IMR-90 (cell line): ENCODE measurements around the gene NHLRC2. TPM values are rescaled to one million over a fixed set of nuclear protein-coding genes. Genes with fewer than 3 reads are reported as not detected.

Experiments used
- ATAC-seq: fragments of 200-7000 bp; cut with Tn5 transposase; 2 replicates; pipeline ENCODE4 v1.9.1; 2020; ENCODE audit warnings: low read depth, mild to moderate bottlenecking, moderate library complexity
- BruUV-seq: library from RNA; stranded (reverse); fragments of 400-500 nt; replicated peaks from 2 replicates; lab custom pipeline; 2021; lab: Mats Ljungman, UMichigan
- CTCF ChIA-PET: fragments of 300-600 bp; formaldehyde crosslinking; extraction: SDS; loops from one replicate; lab custom pipeline; 2021; ENCODE audit warnings: antibody characterized with exemption; lab: Yijun Ruan, JAX
- POLR2A ChIA-PET: fragments of 300-600 bp; sonication (Branson Sonifier 250); formaldehyde crosslinking; loops from one replicate; lab custom pipeline; 2022; ENCODE audit warnings: antibody characterized with exemption; ENCODE audit not compliant: unreplicated experiment; lab: Charles Lee
- DNase-seq: peaks from one replicate; pipeline ENCODE4 v3.0.0; 2013
- H2AFZ ChIP-seq: replicated peaks from 2 replicates; pipeline ENCODE3; 2013; ENCODE audit warnings: low read length, mild to moderate bottlenecking; ENCODE audit not compliant: poor library complexity
- H2AK5ac ChIP-seq: 2 replicates; pipeline ENCODE4 v1.6.1; 2013; ENCODE audit warnings: low read depth, low read length, inconsistent platforms
- H2AK9ac ChIP-seq: replicated peaks from 2 replicates; pipeline ENCODE3; 2013; ENCODE audit warnings: mild to moderate bottlenecking, low read depth, low read length, moderate library complexity; ENCODE audit not compliant: poor library complexity
- H2BK120ac ChIP-seq: 2 replicates; pipeline ENCODE4 v1.6.1; 2013; ENCODE audit warnings: low read depth, low read length, inconsistent platforms
- H2BK15ac ChIP-seq: 3 replicates; pipeline ENCODE4 v1.6.1; 2013; ENCODE audit warnings: low read depth, low read length, inconsistent platforms
- H2BK20ac ChIP-seq: 2 replicates; pipeline ENCODE4 v1.6.1; 2013; ENCODE audit warnings: low read depth, mild to moderate bottlenecking, inconsistent platforms, low read length, moderate library complexity
- H2BK5ac ChIP-seq: 2 replicates; pipeline ENCODE4 v1.6.1; 2013; ENCODE audit warnings: mild to moderate bottlenecking, low read depth, low read length, inconsistent platforms; ENCODE audit not compliant: poor library complexity, severe bottlenecking
- H3K14ac ChIP-seq: replicated peaks from 2 replicates; pipeline ENCODE4 v1.6.1; 2013; ENCODE audit warnings: low read depth, low read length, inconsistent platforms
- H3K18ac ChIP-seq: 2 replicates; pipeline ENCODE4 v1.6.1; 2013; ENCODE audit warnings: low read depth, low read length, control low read depth
- H3K23ac ChIP-seq: 2 replicates; pipeline ENCODE4 v1.6.1; 2013; ENCODE audit warnings: low read depth, low read length, inconsistent platforms
- H3K27ac ChIP-seq: 2 replicates; pipeline ENCODE4 v1.5.1; 2013; ENCODE audit warnings: mild to moderate bottlenecking, control low read depth, low read length; ENCODE audit not compliant: insufficient read depth
- H3K27me3 ChIP-seq: 2 replicates; pipeline ENCODE4 v1.6.1; 2013; ENCODE audit warnings: low read length; ENCODE audit not compliant: control insufficient read depth, insufficient read depth
- H3K36me3 ChIP-seq: 2 replicates; pipeline ENCODE4 v1.6.1; 2013; ENCODE audit warnings: low read length, mixed read lengths; ENCODE audit not compliant: control insufficient read depth, insufficient read depth
- H3K4ac ChIP-seq: 2 replicates; pipeline ENCODE4 v1.6.1; 2013; ENCODE audit warnings: low read depth, low read length, inconsistent platforms
- H3K4me1 ChIP-seq: 2 replicates; pipeline ENCODE4 v1.6.1; 2013; ENCODE audit warnings: low read length, mixed read lengths; ENCODE audit not compliant: control insufficient read depth, insufficient read depth
- H3K4me2 ChIP-seq: 2 replicates; pipeline ENCODE4 v1.6.1; 2013; ENCODE audit warnings: low read depth, mild to moderate bottlenecking, control low read depth, low read length, moderate library complexity
- H3K4me3 ChIP-seq: 2 replicates; pipeline ENCODE4 v1.5.1; 2013; ENCODE audit warnings: low read depth, mild to moderate bottlenecking, control low read depth, low read length, moderate library complexity; ENCODE audit not compliant: insufficient read depth
- H3K56ac ChIP-seq: 2 replicates; pipeline ENCODE4 v1.6.1; 2013; ENCODE audit warnings: low read length, inconsistent platforms; ENCODE audit not compliant: insufficient read depth; ENCODE audit errors: extremely low read depth
- H3K79me1 ChIP-seq, 2 experiments: 2 replicates each; pipeline ENCODE4 v1.6.1; 2013; ENCODE audit warnings: low read length in 2 of 2, inconsistent platforms in 1 of 2, low read depth in 1 of 2
- H3K9ac ChIP-seq: 2 replicates; pipeline ENCODE4 v1.6.1; 2013; ENCODE audit warnings: low read depth, low read length, control low read depth
- H3K9me1 ChIP-seq: 2 replicates; pipeline ENCODE4 v1.6.1; 2013; ENCODE audit warnings: low read length, inconsistent platforms; ENCODE audit not compliant: insufficient read depth
- H3K9me3 ChIP-seq: 2 replicates; pipeline ENCODE4 v1.6.1; 2013; ENCODE audit warnings: low read length; ENCODE audit not compliant: control insufficient read depth, insufficient read depth
- H4K20me1 ChIP-seq: 2 replicates; pipeline ENCODE4 v1.6.1; 2013; ENCODE audit warnings: low read length, inconsistent platforms; ENCODE audit not compliant: insufficient read depth
- H4K5ac ChIP-seq: 2 replicates; pipeline ENCODE4 v1.6.1; 2013; ENCODE audit warnings: mild to moderate bottlenecking, low read depth, low read length, control low read depth
- H4K8ac ChIP-seq, 2 experiments: 2 replicates each; pipeline ENCODE4 v1.6.1; 2013; ENCODE audit warnings: low read depth in 2 of 2, low read length in 2 of 2, control low read depth in 1 of 2, inconsistent platforms in 1 of 2
- H4K91ac ChIP-seq: 2 replicates; pipeline ENCODE4 v1.6.1; 2013; ENCODE audit warnings: low read depth, low read length, inconsistent platforms; ENCODE audit not compliant: insufficient read depth
- BHLHE40 ChIP-seq: fragments of 150-350 bp; IDR thresholded peaks from 2 replicates; pipeline ENCODE4 v1.6.1; 2016; ENCODE audit warnings: mild to moderate bottlenecking, low read depth, low read length
- CEBPB ChIP-seq: IDR thresholded peaks from 2 replicates; pipeline ENCODE4 v1.6.1; 2012; ENCODE audit warnings: low read depth, low read length, improper control_type of control experiment
- CHD1 ChIP-seq: IDR thresholded peaks from 2 replicates; pipeline ENCODE4 v1.6.1; 2012; ENCODE audit warnings: low read depth, low read length, improper control_type of control experiment
- CTCF ChIP-seq: conservative IDR thresholded peaks from 2 replicates; pipeline ENCODE4 v1.5.1; 2012; ENCODE audit warnings: mild to moderate bottlenecking, low read depth, low read length, improper control_type of control experiment
- FOS ChIP-seq: fragments of 150-350 bp; IDR thresholded peaks from 2 replicates; pipeline ENCODE4 v1.6.1; 2016; ENCODE audit warnings: low read depth, low read length
- MAFK ChIP-seq: IDR thresholded peaks from 2 replicates; pipeline ENCODE4 v1.6.1; 2012; ENCODE audit warnings: low read depth, low read length, improper control_type of control experiment
- MAZ ChIP-seq: IDR thresholded peaks from 2 replicates; pipeline ENCODE4 v1.6.1; 2012; ENCODE audit warnings: low read depth, mild to moderate bottlenecking, low read length, improper control_type of control experiment, moderate library complexity, borderline replicate concordance
- MXI1 ChIP-seq: IDR thresholded peaks from 2 replicates; pipeline ENCODE4 v1.6.1; 2012; ENCODE audit warnings: low read depth, mild to moderate bottlenecking, low read length, moderate library complexity, borderline replicate concordance
- NFE2L2 ChIP-seq: fragments of 150-350 bp; IDR thresholded peaks from 2 replicates; pipeline ENCODE4 v1.6.1; 2016; ENCODE audit warnings: low read depth, mild to moderate bottlenecking, low read length
- POLR2A ChIP-seq: IDR thresholded peaks from 2 replicates; pipeline ENCODE4 v1.6.1; 2012; ENCODE audit warnings: mild to moderate bottlenecking, low read depth, low read length
- RAD21 ChIP-seq: IDR thresholded peaks from 2 replicates; pipeline ENCODE4 v1.6.1; 2012; ENCODE audit warnings: low read length, improper control_type of control experiment
- RCOR1 ChIP-seq: IDR thresholded peaks from 2 replicates; pipeline ENCODE4 v1.6.1; 2012; ENCODE audit warnings: mild to moderate bottlenecking, low read length, improper control_type of control experiment; ENCODE audit not compliant: insufficient replicate concordance
- RFX5 ChIP-seq: IDR thresholded peaks from 2 replicates; pipeline ENCODE4 v1.8.0; 2012; ENCODE audit warnings: low read depth, mild to moderate bottlenecking, low read length, moderate library complexity
- SMC3 ChIP-seq: fragments of 150-350 bp; IDR thresholded peaks from 2 replicates; pipeline ENCODE4 v1.6.1; 2016; ENCODE audit warnings: low read depth, mild to moderate bottlenecking, antibody characterized with exemption, low read length, moderate library complexity
- USF2 ChIP-seq: fragments of 150-350 bp; IDR thresholded peaks from 2 replicates; pipeline ENCODE4 v1.6.1; 2017; ENCODE audit warnings: mild to moderate bottlenecking, antibody characterized with exemption, low read length, low read depth
- WGBS, 2 experiments: methylation state at CpG; one replicate each; pipeline versions ENCODE4 v1.1.5 to v1.1.7; 2013; ENCODE audit warnings: missing lambda C conversion rate in 2 of 2; ENCODE audit not compliant: insufficient read length in 1 of 2; ENCODE audit errors: extremely low coverage in 2 of 2; 5-methylcytosine and 5-hydroxymethylcytosine counted together
- dilution Hi-C: fragments of 300-500 bp; cut with HindIII; formaldehyde crosslinking; loops from one replicate; pipeline ENCODE4 v1.14.3; 2018; ENCODE audit warnings: low sequenced_read_pairs; ENCODE audit not compliant: unreplicated experiment
- in situ Hi-C: fragments of 300-500 bp; cut with MboI; formaldehyde crosslinking; loops from 3 replicates; pipeline ENCODE4 v1.14.3; 2019; ENCODE audit warnings: low sequenced_read_pairs, inconsistent platforms, mixed read lengths
- intact Hi-C: fragments of 100-400 bp; cut with micrococcal nuclease; formaldehyde crosslinking; loops from 2 replicates; pipeline ENCODE4 v1.10.0; 2022
- polyA plus RNA-seq, 3 experiments: library from polyadenylated mRNA; depleted of rRNA; stranded (reverse); fragments of >200 nt; gene quantifications; 2 replicates each; pipeline ENCODE4 v1.2.3, GENCODE V29; 2012; ENCODE audit warnings: low replicate concordance in 1 of 3
- total RNA-seq: library from RNA; depleted of rRNA; stranded (reverse); fragments of >200 nt; gene quantifications from 2 replicates; pipeline ENCODE4 v1.2.3, GENCODE V29; 2012
- TF ChIP-seq, protein P1 (sequence below): fragments of 150-350 bp; IDR thresholded peaks from 2 replicates; pipeline ENCODE4 v1.6.1; 2016; ENCODE audit warnings: low read depth, mild to moderate bottlenecking, low read length, moderate library complexity, borderline replicate concordance

Gene NHLRC2
- total and polyA plus RNA-seq, 2 of the 4 experiments (the other 2 are of a cell fraction): 3.0 to 11.8 TPM

- H4K91ac ChIP-seq: no peak overlapping the region
- H3K9me1 ChIP-seq: no peaks in the 10 kb centered on the region
- no peaks in the 10 kb centered on the region for H4K20me1 ChIP-seq
- no peak overlapping the region for H3K18ac ChIP-seq
- H3K79me1 ChIP-seq: no peaks in the 10 kb centered on the region
- no peak for TF ChIP-seq CHD1
- TF ChIP-seq, protein P1, sequence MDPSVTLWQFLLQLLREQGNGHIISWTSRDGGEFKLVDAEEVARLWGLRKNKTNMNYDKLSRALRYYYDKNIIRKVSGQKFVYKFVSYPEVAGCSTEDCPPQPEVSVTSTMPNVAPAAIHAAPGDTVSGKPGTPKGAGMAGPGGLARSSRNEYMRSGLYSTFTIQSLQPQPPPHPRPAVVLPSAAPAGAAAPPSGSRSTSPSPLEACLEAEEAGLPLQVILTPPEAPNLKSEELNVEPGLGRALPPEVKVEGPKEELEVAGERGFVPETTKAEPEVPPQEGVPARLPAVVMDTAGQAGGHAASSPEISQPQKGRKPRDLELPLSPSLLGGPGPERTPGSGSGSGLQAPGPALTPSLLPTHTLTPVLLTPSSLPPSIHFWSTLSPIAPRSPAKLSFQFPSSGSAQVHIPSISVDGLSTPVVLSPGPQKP: no peak
- no peak for TF ChIP-seq MAFK
- TF ChIP-seq RAD21: no peak
- no peak for TF ChIP-seq CEBPB
- no peak for TF ChIP-seq RCOR1
- no peak for TF ChIP-seq MXI1
- no peak for TF ChIP-seq USF2
- no peak for TF ChIP-seq SMC3
- TF ChIP-seq MAZ: no peak
- TF ChIP-seq BHLHE40: no peak
- TF ChIP-seq CTCF: no peak
- TF ChIP-seq FOS: no peak
- TF ChIP-seq RFX5: no peak
- no peak for TF ChIP-seq POLR2A
- TF ChIP-seq NFE2L2: no peak
- no peak overlapping the region for H3K4me2 ChIP-seq
- ATAC-seq (no peak), DNase-seq (no peak)
- no peak overlapping the region for H3K4me3 ChIP-seq
- H3K4ac ChIP-seq: no peak overlapping the region
- H3K4me1 ChIP-seq: no peaks in the 10 kb centered on the region
- no TSS peak for BruUV-seq
- no peak overlapping the region for H2AK9ac ChIP-seq
- WGBS, 2 experiments: no CpG with 5 or more reads among the region's 1 CpG
- in situ Hi-C loops (no loop called here), intact Hi-C loops (no loop called here), dilution Hi-C loops (no loop called here)
- no peak overlapping the region for H4K8ac ChIP-seq
- H2BK5ac ChIP-seq: no peak overlapping the region
- no peak overlapping the region for H3K14ac ChIP-seq
- POLR2A ChIA-PET: no interaction called here
- no peak overlapping the region for H2BK15ac ChIP-seq
- H2BK20ac ChIP-seq: no peak overlapping the region
- H4K5ac ChIP-seq: no peak overlapping the region
- H3K56ac ChIP-seq: no peak overlapping the region
- no peak overlapping the region for H2AFZ ChIP-seq
- no peak overlapping the region for H2AK5ac ChIP-seq
- CTCF ChIA-PET: no interaction called here
- H3K9ac ChIP-seq: no peak overlapping the region
- no peaks in the 10 kb centered on the region for H3K9me3 ChIP-seq
- H2BK120ac ChIP-seq: no peak overlapping the region
- no peak overlapping the region for H3K27ac ChIP-seq
- H3K27me3 ChIP-seq: no peaks in the 10 kb centered on the region
- no peaks in the 10 kb centered on the region; the same call in 1 of the 2 replicates for H3K36me3 ChIP-seq
- no peak overlapping the region for H3K23ac ChIP-seq
These were observed 12.3 kb upstream of the NHLRC2 start for GRCh38 chr10:113842171-113842570.
